K562 (cell line): ENCODE measurements around the gene HTRA3.

ENCODE experiments used
- CBX3 ChIP-seq, 2 experiments: IDR thresholded peaks; 1 replicate in 1 of 2; 2 replicates in 1 of 2; pipeline ENCODE4 v1.6.1; 2012; ENCODE audit warnings: inconsistent platforms in 2 of 2, low read length in 2 of 2, borderline replicate concordance in 1 of 2, control low read depth in 1 of 2
- CEBPB ChIP-seq: fragments of 450-650 bp; IDR thresholded peaks from 2 replicates; pipeline ENCODE4 v1.6.1; 2016; ENCODE audit warnings: missing genetic modification characterization, missing compliant biosample characterization
- ELF1 ChIP-seq: fragments of 200-800 bp; sonication (Bioruptor generic); IDR thresholded peaks from 2 replicates; pipeline ENCODE4 v1.6.1; 2016; ENCODE audit warnings: missing genetic modification characterization, missing compliant biosample characterization
- GATAD2A ChIP-seq: fragments of 450-650 bp; IDR thresholded peaks from 2 replicates; pipeline ENCODE4 v1.6.1; 2017
- ILK ChIP-seq: fragments of 450-650 bp; IDR thresholded peaks from 2 replicates; pipeline ENCODE4 v1.6.1; 2016; ENCODE audit warnings: missing genetic modification characterization, low read depth, mild to moderate bottlenecking, missing compliant biosample characterization, moderate library complexity, borderline replicate concordance
- NCOA2 ChIP-seq, 2 experiments: fragments of 450-650 bp; IDR thresholded peaks; 2 replicates each; pipeline ENCODE4 v1.6.1; 2018; ENCODE audit warnings: mild to moderate bottlenecking in 2 of 2, moderate library complexity in 1 of 2; ENCODE audit not compliant: partially characterized antibody in 2 of 2
- NFE2 ChIP-seq: IDR thresholded peaks from 2 replicates; pipeline ENCODE4 v1.6.1; 2014; ENCODE audit warnings: antibody characterized with exemption, low read depth
- SIX5 ChIP-seq, 2 experiments: IDR thresholded peaks; 2 replicates each; pipeline ENCODE4 v1.6.1; 2011; ENCODE audit warnings: low read length in 2 of 2, borderline replicate concordance in 1 of 2, low read depth in 1 of 2, mild to moderate bottlenecking in 1 of 2, moderate library complexity in 1 of 2; ENCODE audit not compliant: insufficient read depth in 1 of 2
- ZSCAN29 ChIP-seq: fragments of 450-650 bp; IDR thresholded peaks from 2 replicates; pipeline ENCODE4 v1.6.1; 2017
- TF ChIP-seq, protein P1 (sequence below): fragments of 450-650 bp; formaldehyde crosslinking; IDR thresholded peaks from 2 replicates; pipeline ENCODE4 v1.4.0; 2020; ENCODE audit warnings: mild to moderate bottlenecking, moderate library complexity
- TF ChIP-seq, protein P2 (sequence below), 3 experiments: IDR thresholded peaks in 2 of 3; conservative IDR thresholded peaks in 1 of 3; 2 replicates each; pipeline ENCODE4 v1.5.1; 2011 to 2012; ENCODE audit warnings: low read length in 3 of 3, mild to moderate bottlenecking in 3 of 3, control low read depth in 2 of 3, improper control_type of control experiment in 1 of 3, inconsistent platforms in 1 of 3, low read depth in 1 of 3, mixed read lengths in 1 of 3, moderate library complexity in 1 of 3; ENCODE audit not compliant: insufficient read depth in 2 of 3
- TF ChIP-seq, protein P3 (sequence below): fragments of 250-450 bp; sonication (Bioruptor Pico); IDR thresholded peaks from 2 replicates; pipeline ENCODE4 v1.5.0; 2020; ENCODE audit warnings: mild to moderate bottlenecking, borderline replicate concordance
- TF ChIP-seq, protein P4 (sequence below): fragments of 250-450 bp; sonication (Bioruptor Pico); IDR thresholded peaks from 2 replicates; pipeline ENCODE4 v1.5.0; 2021

DNA sequence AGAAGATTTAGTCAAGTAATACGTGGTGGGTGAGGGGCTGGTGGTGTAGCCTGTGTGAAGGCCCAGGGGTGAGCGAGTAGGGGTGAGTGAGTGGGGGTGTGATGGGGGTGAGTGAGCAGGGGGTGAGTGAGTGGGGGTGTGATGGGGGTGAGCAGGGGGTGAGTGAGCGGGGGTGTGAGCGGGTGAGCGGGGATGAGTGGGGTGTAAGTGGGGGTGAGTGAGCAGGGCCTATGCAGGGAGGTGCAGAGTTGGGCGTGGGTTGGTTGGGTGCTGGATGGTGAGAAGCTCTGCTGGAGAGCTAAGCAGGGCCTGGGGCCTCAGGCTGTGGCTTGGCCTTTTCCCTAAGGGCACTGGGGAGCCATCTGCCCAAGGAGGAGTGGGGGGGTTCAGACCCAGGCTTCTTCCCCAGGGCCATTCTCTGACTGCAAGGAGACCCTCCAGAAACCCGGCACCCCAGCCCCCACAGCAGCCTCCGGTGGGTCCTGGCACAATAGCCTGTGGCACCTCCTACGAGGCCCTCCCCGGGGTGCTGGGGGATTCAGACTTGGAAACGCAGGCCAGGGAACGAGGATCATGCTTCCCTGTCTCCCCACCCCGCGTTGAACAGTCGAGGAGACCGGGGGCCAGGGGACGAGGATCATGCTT is 40.1 kb upstream of the HTRA3 start:
- TF ChIP-seq NCOA2 (IDR thresholded peaks at IDR 0.05; ENCODE audit: partially characterized antibody in 2 of 2) (no peak), GATAD2A (no peak), SIX5 (IDR thresholded peaks at IDR 0.05; ENCODE audit: borderline replicate concordance in 1 of 2, insufficient read depth in 1 of 2, low read depth in 1 of 2, low read length in 2 of 2) (no peak), ILK (no peak), ZSCAN29 (no peak), CBX3 (IDR thresholded peaks at IDR 0.05; ENCODE audit: borderline replicate concordance in 1 of 2, low read length in 2 of 2) (no peak), CEBPB (tag) (no peak), NFE2 (no peak), ELF1 (tag) (no peak)
- TF ChIP-seq, protein P1, sequence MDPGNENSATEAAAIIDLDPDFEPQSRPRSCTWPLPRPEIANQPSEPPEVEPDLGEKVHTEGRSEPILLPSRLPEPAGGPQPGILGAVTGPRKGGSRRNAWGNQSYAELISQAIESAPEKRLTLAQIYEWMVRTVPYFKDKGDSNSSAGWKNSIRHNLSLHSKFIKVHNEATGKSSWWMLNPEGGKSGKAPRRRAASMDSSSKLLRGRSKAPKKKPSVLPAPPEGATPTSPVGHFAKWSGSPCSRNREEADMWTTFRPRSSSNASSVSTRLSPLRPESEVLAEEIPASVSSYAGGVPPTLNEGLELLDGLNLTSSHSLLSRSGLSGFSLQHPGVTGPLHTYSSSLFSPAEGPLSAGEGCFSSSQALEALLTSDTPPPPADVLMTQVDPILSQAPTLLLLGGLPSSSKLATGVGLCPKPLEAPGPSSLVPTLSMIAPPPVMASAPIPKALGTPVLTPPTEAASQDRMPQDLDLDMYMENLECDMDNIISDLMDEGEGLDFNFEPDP (CRISPR knock-in tag) = no peak
- TF ChIP-seq, protein P2, sequence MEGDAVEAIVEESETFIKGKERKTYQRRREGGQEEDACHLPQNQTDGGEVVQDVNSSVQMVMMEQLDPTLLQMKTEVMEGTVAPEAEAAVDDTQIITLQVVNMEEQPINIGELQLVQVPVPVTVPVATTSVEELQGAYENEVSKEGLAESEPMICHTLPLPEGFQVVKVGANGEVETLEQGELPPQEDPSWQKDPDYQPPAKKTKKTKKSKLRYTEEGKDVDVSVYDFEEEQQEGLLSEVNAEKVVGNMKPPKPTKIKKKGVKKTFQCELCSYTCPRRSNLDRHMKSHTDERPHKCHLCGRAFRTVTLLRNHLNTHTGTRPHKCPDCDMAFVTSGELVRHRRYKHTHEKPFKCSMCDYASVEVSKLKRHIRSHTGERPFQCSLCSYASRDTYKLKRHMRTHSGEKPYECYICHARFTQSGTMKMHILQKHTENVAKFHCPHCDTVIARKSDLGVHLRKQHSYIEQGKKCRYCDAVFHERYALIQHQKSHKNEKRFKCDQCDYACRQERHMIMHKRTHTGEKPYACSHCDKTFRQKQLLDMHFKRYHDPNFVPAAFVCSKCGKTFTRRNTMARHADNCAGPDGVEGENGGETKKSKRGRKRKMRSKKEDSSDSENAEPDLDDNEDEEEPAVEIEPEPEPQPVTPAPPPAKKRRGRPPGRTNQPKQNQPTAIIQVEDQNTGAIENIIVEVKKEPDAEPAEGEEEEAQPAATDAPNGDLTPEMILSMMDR (IDR thresholded peaks at IDR 0.05 in 2 of 3, conservative IDR thresholded peaks at IDR 0.05 in 1 of 3; ENCODE audit: insufficient read depth in 2 of 3, low read depth in 1 of 3, low read length in 3 of 3) = no peak
- TF ChIP-seq, protein P3, sequence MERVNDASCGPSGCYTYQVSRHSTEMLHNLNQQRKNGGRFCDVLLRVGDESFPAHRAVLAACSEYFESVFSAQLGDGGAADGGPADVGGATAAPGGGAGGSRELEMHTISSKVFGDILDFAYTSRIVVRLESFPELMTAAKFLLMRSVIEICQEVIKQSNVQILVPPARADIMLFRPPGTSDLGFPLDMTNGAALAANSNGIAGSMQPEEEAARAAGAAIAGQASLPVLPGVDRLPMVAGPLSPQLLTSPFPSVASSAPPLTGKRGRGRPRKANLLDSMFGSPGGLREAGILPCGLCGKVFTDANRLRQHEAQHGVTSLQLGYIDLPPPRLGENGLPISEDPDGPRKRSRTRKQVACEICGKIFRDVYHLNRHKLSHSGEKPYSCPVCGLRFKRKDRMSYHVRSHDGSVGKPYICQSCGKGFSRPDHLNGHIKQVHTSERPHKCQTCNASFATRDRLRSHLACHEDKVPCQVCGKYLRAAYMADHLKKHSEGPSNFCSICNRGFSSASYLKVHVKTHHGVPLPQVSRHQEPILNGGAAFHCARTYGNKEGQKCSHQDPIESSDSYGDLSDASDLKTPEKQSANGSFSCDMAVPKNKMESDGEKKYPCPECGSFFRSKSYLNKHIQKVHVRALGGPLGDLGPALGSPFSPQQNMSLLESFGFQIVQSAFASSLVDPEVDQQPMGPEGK (CRISPR knock-in tag) = no peak
- TF ChIP-seq, protein P4, sequence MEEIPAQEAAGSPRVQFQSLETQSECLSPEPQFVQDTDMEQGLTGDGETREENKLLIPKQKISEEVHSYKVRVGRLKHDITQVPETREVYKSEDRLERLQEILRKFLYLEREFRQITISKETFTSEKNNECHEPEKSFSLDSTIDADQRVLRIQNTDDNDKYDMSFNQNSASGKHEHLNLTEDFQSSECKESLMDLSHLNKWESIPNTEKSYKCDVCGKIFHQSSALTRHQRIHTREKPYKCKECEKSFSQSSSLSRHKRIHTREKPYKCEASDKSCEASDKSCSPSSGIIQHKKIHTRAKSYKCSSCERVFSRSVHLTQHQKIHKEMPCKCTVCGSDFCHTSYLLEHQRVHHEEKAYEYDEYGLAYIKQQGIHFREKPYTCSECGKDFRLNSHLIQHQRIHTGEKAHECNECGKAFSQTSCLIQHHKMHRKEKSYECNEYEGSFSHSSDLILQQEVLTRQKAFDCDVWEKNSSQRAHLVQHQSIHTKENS = no peak
